ENCODE measurements around the gene PFN3. TPM values are rescaled to one million over a fixed set of nuclear protein-coding genes. Genes with fewer than 3 reads are reported as not detected.
A peak's percentile ranks its signal among the peaks of the same experiment; 100 is the strongest.
"Not testable (repeated sequence)": the region's sequence is repeated elsewhere in the genome, so short reads cannot be mapped to it uniquely, and the experiment has no call there.

Gene PFN3
- total RNA-seq, 1 donor from 2014 or later = not detected

DNA sequence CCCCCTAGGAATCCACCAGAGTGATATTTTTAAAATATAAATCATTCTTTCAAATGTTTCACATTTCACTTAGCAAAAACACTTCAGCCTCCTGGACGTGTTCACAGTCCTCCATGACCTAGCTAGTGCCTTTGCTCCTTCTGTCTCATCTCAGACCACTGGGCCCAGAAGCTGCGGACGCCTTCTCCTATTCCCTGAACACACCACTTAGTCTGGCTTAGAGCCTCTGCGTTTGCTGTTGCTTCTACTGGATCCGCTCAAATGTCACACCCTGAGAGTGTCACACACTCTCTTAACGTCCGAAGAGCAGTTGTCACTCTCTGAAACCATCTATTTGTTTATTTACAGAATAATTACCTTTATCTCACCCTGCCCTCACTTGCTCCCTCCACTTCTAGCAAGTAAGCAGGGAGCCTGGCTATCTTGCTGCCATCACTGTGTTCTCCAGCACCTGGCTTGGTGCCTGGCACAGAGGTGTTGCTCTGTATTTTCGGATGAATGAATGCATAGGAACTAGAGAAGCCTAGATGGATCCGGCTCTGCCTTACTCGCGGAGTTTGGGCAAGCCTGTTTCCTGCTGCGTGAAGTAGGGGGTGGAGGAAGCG lies 24.8 kb upstream of the PFN3 start:
- TF ChIP-seq EZH2 (IDR thresholded peaks at IDR 0.05; ENCODE audit: insufficient read depth, low read length) (no peak), CTCF (IDR thresholded peaks at IDR 0.05; ENCODE audit: insufficient read depth, low read depth, low read length) (no peak)
- no peaks in the 10 kb centered on the region for H3K9me3 Mint-ChIP-seq (ENCODE audit: unreplicated experiment)
- peaks cover 32% of the 10 kb centered on the region for H4K20me1 ChIP-seq (ENCODE audit: insufficient read depth, low read length)
- H3K4me3 ChIP-seq (ENCODE audit: insufficient read depth, low read depth, low read length) = peak overlapping the region; percentile 60
- H3K27ac Mint-ChIP-seq (ENCODE audit: unreplicated experiment) = peak overlapping the region; percentile 96
- no peaks in the 10 kb centered on the region for H3K27me3 ChIP-seq (ENCODE audit: insufficient read depth, low read length)
- FAIRE-seq (no peak), DNase-seq (ENCODE audit: low read depth) (no peak)
- H3K4me1 Mint-ChIP-seq (ENCODE audit: low read depth, unreplicated experiment) = peaks cover 10% of the 10 kb centered on the region
- peak overlapping the region; percentile 92 for H3K4me3 Mint-ChIP-seq (ENCODE audit: unreplicated experiment)
- peaks cover 35% of the 10 kb centered on the region for H3K79me2 ChIP-seq (ENCODE audit: insufficient read depth, low read length)
- H3K27me3 Mint-ChIP-seq (ENCODE audit: low read depth, unreplicated experiment) = peaks cover 11% of the 10 kb centered on the region
- H3K9ac ChIP-seq (ENCODE audit: low read length) = peak overlapping the region; percentile 74
- no peaks in the 10 kb centered on the region for H3K36me3 ChIP-seq (ENCODE audit: insufficient read depth, low read length)
- H3K4me1 ChIP-seq (ENCODE audit: insufficient read depth, low read length) = peaks cover 13% of the 10 kb centered on the region
- H3K27ac ChIP-seq (ENCODE audit: low read depth, low read length) = peak overlapping the region; percentile 71
- peak overlapping the region; percentile 79 for H2AFZ ChIP-seq (ENCODE audit: low read depth, low read length)
- no peaks in the 10 kb centered on the region for H3K9me3 ChIP-seq (ENCODE audit: insufficient read depth, low read depth, low read length)
- H3K36me3 Mint-ChIP-seq (ENCODE audit: low read depth, unreplicated experiment) = peaks cover 4% of the 10 kb centered on the region
- peak overlapping the region; percentile 81 for H3K4me2 ChIP-seq (ENCODE audit: low read length)

DNA sequence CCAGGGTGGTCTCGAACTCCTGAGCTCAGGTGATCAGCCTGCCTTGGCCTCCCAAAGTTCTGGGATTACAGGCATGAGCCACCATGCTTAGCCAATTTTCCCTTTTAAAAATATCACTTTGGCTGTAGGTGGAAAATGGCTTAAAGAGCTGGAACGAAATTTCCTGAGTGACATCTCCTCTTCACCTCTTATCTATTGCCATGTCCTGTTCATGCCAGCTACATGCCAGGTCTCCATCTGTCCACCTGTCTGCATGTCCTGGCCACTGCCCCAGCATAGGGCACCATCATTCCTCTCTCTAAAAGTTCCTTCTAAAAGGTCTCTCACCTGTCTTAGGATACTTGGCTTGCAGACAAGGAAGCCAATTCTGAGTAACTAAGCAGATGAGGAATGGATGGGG lies 23.2 kb upstream of the PFN3 start:
- Mint-ChIP-seq H3K4me1 (ENCODE audit: low read depth, unreplicated experiment) (peaks cover 2% of the 10 kb centered on the region), H3K36me3 (ENCODE audit: low read depth, unreplicated experiment) (peaks cover 2% of the 10 kb centered on the region), H3K27ac (ENCODE audit: unreplicated experiment) (no peak overlapping the region), H3K4me3 (ENCODE audit: unreplicated experiment) (no peak overlapping the region), H3K9me3 (ENCODE audit: unreplicated experiment) (no peaks in the 10 kb centered on the region), H3K27me3 (ENCODE audit: low read depth, unreplicated experiment) (peaks cover 16% of the 10 kb centered on the region)
- Histone ChIP-seq H2AFZ (ENCODE audit: low read depth, low read length) (no peak overlapping the region), H3K27me3 (ENCODE audit: insufficient read depth, low read length) (no peaks in the 10 kb centered on the region), H3K9me3 (ENCODE audit: insufficient read depth, low read depth, low read length) (no peaks in the 10 kb centered on the region), H3K79me2 (ENCODE audit: insufficient read depth, low read length) (peaks cover 20% of the 10 kb centered on the region), H3K27ac (ENCODE audit: low read depth, low read length) (no peak overlapping the region), H3K4me3 (ENCODE audit: insufficient read depth, low read depth, low read length) (no peak overlapping the region), H3K4me1 (ENCODE audit: insufficient read depth, low read length) (peaks cover 13% of the 10 kb centered on the region), H3K4me2 (ENCODE audit: low read length) (no peak overlapping the region), H4K20me1 (ENCODE audit: insufficient read depth, low read length) (peaks cover 16% of the 10 kb centered on the region), H3K9ac (ENCODE audit: low read length) (no peak overlapping the region), H3K36me3 (ENCODE audit: insufficient read depth, low read length) (no peaks in the 10 kb centered on the region)
- TF ChIP-seq EZH2 (IDR thresholded peaks at IDR 0.05; ENCODE audit: insufficient read depth, low read length) = no peak
- TF ChIP-seq CTCF (IDR thresholded peaks at IDR 0.05; ENCODE audit: insufficient read depth, low read depth, low read length) = no peak
- FAIRE-seq = no peak
- no peak for DNase-seq (ENCODE audit: low read depth)

DNA sequence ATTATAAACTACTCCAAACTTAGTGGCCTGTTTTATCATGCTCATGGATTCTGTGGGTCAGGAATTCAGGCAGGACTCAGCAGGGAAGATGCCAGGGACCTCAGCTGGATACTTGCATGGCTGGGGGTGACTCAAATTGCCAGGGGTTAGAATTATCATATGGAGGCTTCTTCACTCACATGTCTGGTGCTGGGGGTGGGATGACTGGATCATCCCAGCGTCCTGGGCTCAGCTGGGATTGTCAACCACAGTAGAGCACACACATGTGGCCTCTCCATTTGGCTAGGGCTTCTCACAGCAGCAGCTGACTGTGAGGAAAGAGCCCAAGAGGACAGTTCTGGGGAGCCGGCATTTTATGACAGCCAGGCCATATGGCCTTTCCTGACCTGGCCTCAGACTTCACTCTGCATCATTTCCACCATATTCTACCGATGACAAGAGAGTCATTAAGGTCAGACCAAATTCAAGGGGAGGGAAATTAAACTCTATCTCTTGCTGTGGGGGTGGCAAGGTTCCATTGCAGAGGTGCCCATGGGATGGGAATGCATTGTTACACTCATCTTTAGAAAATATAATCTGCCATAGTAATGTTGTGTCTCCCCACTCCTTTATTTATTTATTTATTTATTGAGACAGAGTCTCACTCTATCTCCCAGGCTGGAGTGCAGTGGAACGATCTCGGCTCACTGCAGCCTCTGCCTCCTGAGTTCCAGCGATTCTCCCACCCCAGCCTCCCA lies 20.8 kb upstream of the PFN3 start:
- TF ChIP-seq EZH2 (IDR thresholded peaks at IDR 0.05; ENCODE audit: insufficient read depth, low read length) = no peak
- no peak for TF ChIP-seq CTCF (IDR thresholded peaks at IDR 0.05; ENCODE audit: insufficient read depth, low read depth, low read length)
- peaks cover 2% of the 10 kb centered on the region for H3K4me1 Mint-ChIP-seq (ENCODE audit: low read depth, unreplicated experiment)
- H2AFZ ChIP-seq (ENCODE audit: low read depth, low read length) = no peak overlapping the region
- no peak for DNase-seq (ENCODE audit: low read depth)
- H3K36me3 Mint-ChIP-seq (ENCODE audit: low read depth, unreplicated experiment) = peaks cover 2% of the 10 kb centered on the region
- H3K4me3 ChIP-seq (ENCODE audit: insufficient read depth, low read depth, low read length) = no peak overlapping the region
- no peak overlapping the region for H3K4me3 Mint-ChIP-seq (ENCODE audit: unreplicated experiment)
- no peak overlapping the region for H3K27ac ChIP-seq (ENCODE audit: low read depth, low read length)
- FAIRE-seq = no peak
- H3K9me3 Mint-ChIP-seq (ENCODE audit: unreplicated experiment) = no peaks in the 10 kb centered on the region
- H4K20me1 ChIP-seq (ENCODE audit: insufficient read depth, low read length) = no peaks in the 10 kb centered on the region
- H3K9me3 ChIP-seq (ENCODE audit: insufficient read depth, low read depth, low read length) = no peaks in the 10 kb centered on the region
- no peak overlapping the region for H3K4me2 ChIP-seq (ENCODE audit: low read length)
- no peaks in the 10 kb centered on the region for H3K79me2 ChIP-seq (ENCODE audit: insufficient read depth, low read length)
- peaks cover 26% of the 10 kb centered on the region for H3K27me3 Mint-ChIP-seq (ENCODE audit: low read depth, unreplicated experiment)
- H3K9ac ChIP-seq (ENCODE audit: low read length) = no peak overlapping the region
- peaks cover 5% of the 10 kb centered on the region for H3K4me1 ChIP-seq (ENCODE audit: insufficient read depth, low read length)
- no peaks in the 10 kb centered on the region for H3K27me3 ChIP-seq (ENCODE audit: insufficient read depth, low read length)
- no peaks in the 10 kb centered on the region for H3K36me3 ChIP-seq (ENCODE audit: insufficient read depth, low read length)
- no peak overlapping the region for H3K27ac Mint-ChIP-seq (ENCODE audit: unreplicated experiment)

- not testable (repeated sequence) for H3K4me1 Mint-ChIP-seq (ENCODE audit: low read depth, unreplicated experiment); H3K79me2 ChIP-seq (ENCODE audit: insufficient read depth, low read length); H3K9me3 Mint-ChIP-seq (ENCODE audit: unreplicated experiment); H3K4me3 Mint-ChIP-seq (ENCODE audit: unreplicated experiment); H3K9ac ChIP-seq (ENCODE audit: low read length); H3K4me2 ChIP-seq (ENCODE audit: low read length); H4K20me1 ChIP-seq (ENCODE audit: insufficient read depth, low read length); H3K27ac Mint-ChIP-seq (ENCODE audit: unreplicated experiment); H3K36me3 Mint-ChIP-seq (ENCODE audit: low read depth, unreplicated experiment); H3K27me3 ChIP-seq (ENCODE audit: insufficient read depth, low read length); DNase-seq (ENCODE audit: low read depth); FAIRE-seq; H3K4me3 ChIP-seq (ENCODE audit: insufficient read depth, low read depth, low read length); H3K27ac ChIP-seq (ENCODE audit: low read depth, low read length); H3K4me1 ChIP-seq (ENCODE audit: insufficient read depth, low read length); H3K9me3 ChIP-seq (ENCODE audit: insufficient read depth, low read depth, low read length); H2AFZ ChIP-seq (ENCODE audit: low read depth, low read length); H3K36me3 ChIP-seq (ENCODE audit: insufficient read depth, low read length)
- peaks cover 28% of the 10 kb centered on the region for H3K27me3 Mint-ChIP-seq (ENCODE audit: low read depth, unreplicated experiment)
Measured at GRCh38 chr5:177420472-177420871, 20.0 kb upstream of the PFN3 start.

Measured in astrocyte (in vitro differentiated cells and primary cell).